NT2/D1 (cell line): ENCODE data around the gene CUL5.

Experiments
- SUZ12 ChIP-seq: IDR thresholded peaks from 2 replicates; pipeline ENCODE4 v1.6.1; 2011; ENCODE audit not compliant: insufficient read length, insufficient read depth; ENCODE audit errors: extremely low read depth
- YY1 ChIP-seq: IDR thresholded peaks from 2 replicates; pipeline ENCODE4 v1.6.1; 2011; ENCODE audit not compliant: insufficient read length, insufficient read depth
- ZNF274 ChIP-seq: IDR thresholded peaks from 2 replicates; pipeline ENCODE4 v1.6.1; 2011; ENCODE audit warnings: mild to moderate bottlenecking, low read depth, low read length

- no peak for TF ChIP-seq YY1
- no peak for TF ChIP-seq ZNF274
- TF ChIP-seq SUZ12: no peak
Observed at GRCh38 chr11:108093128-108093904, 84.6 kb downstream of the CUL5 start.
